GM12872 (cell line): ENCODE data around the gene TIGD2.

ENCODE experiments used
- CTCF ChIP-seq: IDR thresholded peaks from 3 replicates; pipeline ENCODE4 v1.5.1; 2011; ENCODE audit warnings: low read depth, mild to moderate bottlenecking, low read length, moderate library complexity; ENCODE audit not compliant: insufficient read depth

TIGD2 gene

GRCh38 chr4:89119836-89120235 lies 8.5 kb downstream of the TIGD2 start:
- TF ChIP-seq CTCF, result no peak

- TF ChIP-seq CTCF, result no peak
Observed at GRCh38 chr4:89121387-89122068, 10.2 kb downstream of the TIGD2 start.

- no peak for TF ChIP-seq CTCF
Observed at GRCh38 chr4:89123451-89123851, 12.1 kb downstream of the TIGD2 start.

GRCh38 chr4:89125901-89126782 lies 14.8 kb downstream of the TIGD2 start:
- no peak for TF ChIP-seq CTCF

GRCh38 chr4:89129080-89129640 lies 17.8 kb downstream of the TIGD2 start:
- TF ChIP-seq CTCF, result no peak

- TF ChIP-seq CTCF, result no peak
Observed at GRCh38 chr4:89134775-89135319, 23.5 kb downstream of the TIGD2 start.

GRCh38 chr4:89136525-89136924 lies 25.2 kb downstream of the TIGD2 start:
- no peak for TF ChIP-seq CTCF
